NCI-H2107 treated with DMSO at 0.1 percent for 48 hours (cell line): ENCODE results near the gene TDRD9.

Experiments used
- DNase-seq: peaks from one replicate; lab custom pipeline; 2025; ENCODE audit not compliant: unreplicated experiment; lab: John Stamatoyannopoulos, UW

TDRD9 gene

GRCh38 chr14:104062281-104062680 is 134.0 kb downstream of the TDRD9 start:
- DNase-seq: no peak

- DNase-seq: no peak
Observed at GRCh38 chr14:104064003-104064402, 135.7 kb downstream of the TDRD9 start.

- no peak for DNase-seq
Observed at GRCh38 chr14:104066279-104066678, 138.0 kb downstream of the TDRD9 start.

- DNase-seq: no peak
Observed at GRCh38 chr14:104066719-104067295, 138.6 kb downstream of the TDRD9 start.

- DNase-seq: no peak
Observed at GRCh38 chr14:104069541-104069940, 141.3 kb downstream of the TDRD9 start.

GRCh38 chr14:104072586-104072985 is 144.3 kb downstream of the TDRD9 start:
- DNase-seq: no peak

GRCh38 chr14:104073764-104074163 is 145.5 kb downstream of the TDRD9 start:
- no peak for DNase-seq

GRCh38 chr14:104075530-104076151 is 147.4 kb downstream of the TDRD9 start:
- no peak for DNase-seq

GRCh38 chr14:104076743-104077142 is 148.5 kb downstream of the TDRD9 start:
- DNase-seq: no peak

GRCh38 chr14:104078031-104078455 is 149.8 kb downstream of the TDRD9 start:
- DNase-seq: peak; percentile 92

GRCh38 chr14:104080376-104081260 is 152.4 kb downstream of the TDRD9 start:
- DNase-seq: no peak

GRCh38 chr14:104081261-104081835 is 153.1 kb downstream of the TDRD9 start:
- no peak for DNase-seq

GRCh38 chr14:104081951-104082464 is 153.8 kb downstream of the TDRD9 start:
- DNase-seq: no peak

GRCh38 chr14:104082807-104083206 is 154.6 kb downstream of the TDRD9 start:
- DNase-seq: no peak

- DNase-seq: no peak
Observed at GRCh38 chr14:104084251-104085002, 156.2 kb downstream of the TDRD9 start.

- no peak for DNase-seq
Observed at GRCh38 chr14:104085032-104085888, 157.0 kb downstream of the TDRD9 start, which contains the start of gene ASPG. TSS of gene ASPG (plus strand) at chr14:104085700. CDS start at chr14:104085771, 71 bp downstream.

GRCh38 chr14:104085889-104086201 is 157.6 kb downstream of the TDRD9 start:
- no peak for DNase-seq

GRCh38 chr14:104086210-104086660 is 158.0 kb downstream of the TDRD9 start:
- no peak for DNase-seq

GRCh38 chr14:104086661-104087461 is 158.6 kb downstream of the TDRD9 start:
- no peak for DNase-seq
